Measurements from ENCODE around the gene MB21D2.
"Not testable (repeated sequence)": the region's sequence is repeated elsewhere in the genome, so short reads cannot be mapped to it uniquely, and the experiment has no call there.

Gene MB21D2

GRCh38 chr3:192917404-192918274 lies at the start of gene MB21D2:
Gene MB21D2 (minus strand): TSS chr3:192917856. CDS start chr3:192917840, 16 bp downstream.
- intact Hi-C loops (cut with DNase I) = loop anchor here (2.0 to 10.0 kb wide), 3 partner anchors 101 to 675 kb away; partner anchors contain the start of genes FGF12 and OPA1
- peak; percentile 51 to 95 (median 69) for DNase-seq

- intact Hi-C loops (cut with DNase I); DNase-seq: not testable (repeated sequence)
Measured at GRCh38 chr3:192964959-192965719, 47.5 kb upstream of the MB21D2 start.

GRCh38 chr3:192959773-192960172 lies 42.1 kb upstream of the MB21D2 start:
- DNase-seq = no peak
- intact Hi-C loops (cut with DNase I) = no loop called here

GRCh38 chr3:192958219-192958872 lies 40.7 kb upstream of the MB21D2 start:
- intact Hi-C loops (cut with DNase I) = no loop called here
- no peak for DNase-seq

GRCh38 chr3:192957441-192958021 lies 39.9 kb upstream of the MB21D2 start:
- intact Hi-C loops (cut with DNase I) = no loop called here
- peak in 1 of 10 donors; percentile 13 for DNase-seq

- no peak for DNase-seq
- intact Hi-C loops (cut with DNase I) = no loop called here
Measured at GRCh38 chr3:192953926-192954325, 36.3 kb upstream of the MB21D2 start.

- DNase-seq = no peak
- intact Hi-C loops (cut with DNase I) = no loop called here
Measured at GRCh38 chr3:192947421-192947820, 29.8 kb upstream of the MB21D2 start.

GRCh38 chr3:192943393-192943792 lies 25.7 kb upstream of the MB21D2 start:
- no peak for DNase-seq
- intact Hi-C loops (cut with DNase I) = no loop called here

- DNase-seq = no peak
- intact Hi-C loops (cut with DNase I) = no loop called here
Measured at GRCh38 chr3:192942625-192943024, 25.0 kb upstream of the MB21D2 start.

- intact Hi-C loops (cut with DNase I) = no loop called here
- no peak for DNase-seq
Measured at GRCh38 chr3:192940129-192940528, 22.5 kb upstream of the MB21D2 start.

- DNase-seq = no peak
- intact Hi-C loops (cut with DNase I) = no loop called here
Measured at GRCh38 chr3:192935441-192935840, 17.8 kb upstream of the MB21D2 start.

GRCh38 chr3:192933779-192934460 lies 16.3 kb upstream of the MB21D2 start:
- intact Hi-C loops (cut with DNase I) = no loop called here
- DNase-seq = no peak

GRCh38 chr3:192933259-192933658 lies 15.6 kb upstream of the MB21D2 start:
- intact Hi-C loops (cut with DNase I) = no loop called here

GRCh38 chr3:192931825-192932224 lies 14.2 kb upstream of the MB21D2 start:
- no peak for DNase-seq
- intact Hi-C loops (cut with DNase I) = no loop called here

More at GRCh38 chr3:192933259-192933658, 15.6 kb upstream of the MB21D2 start:
- peak in 1 of 10 donors; percentile 83 for DNase-seq

GRCh38 chr3:192930577-192930976 lies 12.9 kb upstream of the MB21D2 start:
- no peak for DNase-seq
- intact Hi-C loops (cut with DNase I) = no loop called here

- intact Hi-C loops (cut with DNase I) = no loop called here
- no peak for DNase-seq
Measured at GRCh38 chr3:192929755-192930547, 12.3 kb upstream of the MB21D2 start.

GRCh38 chr3:192929146-192929545 lies 11.5 kb upstream of the MB21D2 start:
- DNase-seq = no peak
- intact Hi-C loops (cut with DNase I) = no loop called here

GRCh38 chr3:192928720-192929119 lies 11.1 kb upstream of the MB21D2 start:
- intact Hi-C loops (cut with DNase I) = no loop called here
- no peak for DNase-seq

- intact Hi-C loops (cut with DNase I) = no loop called here
- no peak for DNase-seq
Measured at GRCh38 chr3:192928016-192928415, 10.4 kb upstream of the MB21D2 start.

Measured in posterior cingulate gyrus (tissue), 11 donors.